Spleen (tissue), 7 donors: ENCODE results near the gene POLRMT.

ENCODE experiments used
- POLR2A ChIP-seq, 3 donors: fragments of 450-650 bp; IDR thresholded peaks; one replicate each; pipeline ENCODE4 v1.5.1; 2017; ENCODE audit warnings: antibody characterized with exemption in 3 of 3, mild to moderate bottlenecking in 1 of 3
- POLR2AphosphoS5 ChIP-seq, 3 donors: sonication (generic); formaldehyde crosslinking; IDR thresholded peaks; one replicate each; pipeline ENCODE4 v1.5.1; 2017; ENCODE audit warnings: antibody characterized with exemption in 3 of 3
- TF ChIP-seq, protein P1 (sequence below), 11 experiments: fragments of 200-600 bp in 7 of 11; fragments of 450-650 bp in 4 of 11; sonication (generic) in 4 of 11; IDR thresholded peaks in 8 of 11; conservative IDR thresholded peaks in 3 of 11; 1 replicate in 7 of 11; 2 replicates in 4 of 11; pipeline versions ENCODE4 v1.4.0 to v1.8.0; 2016 to 2021; ENCODE audit warnings: antibody characterized with exemption in 11 of 11, inconsistent platforms in 4 of 11, mild to moderate bottlenecking in 1 of 11
- donor health status: DM: no; HTN: no; CAD: no; lungs with moderate emphysema.
- donor health status: DM: no; HTN: no; CAD: no.
- donor health status: DM: no; HTN: no; CAD: no.

GRCh38 chr19:648904-649801 lies 15.8 kb upstream of the POLRMT start:
- TF ChIP-seq, protein P1, sequence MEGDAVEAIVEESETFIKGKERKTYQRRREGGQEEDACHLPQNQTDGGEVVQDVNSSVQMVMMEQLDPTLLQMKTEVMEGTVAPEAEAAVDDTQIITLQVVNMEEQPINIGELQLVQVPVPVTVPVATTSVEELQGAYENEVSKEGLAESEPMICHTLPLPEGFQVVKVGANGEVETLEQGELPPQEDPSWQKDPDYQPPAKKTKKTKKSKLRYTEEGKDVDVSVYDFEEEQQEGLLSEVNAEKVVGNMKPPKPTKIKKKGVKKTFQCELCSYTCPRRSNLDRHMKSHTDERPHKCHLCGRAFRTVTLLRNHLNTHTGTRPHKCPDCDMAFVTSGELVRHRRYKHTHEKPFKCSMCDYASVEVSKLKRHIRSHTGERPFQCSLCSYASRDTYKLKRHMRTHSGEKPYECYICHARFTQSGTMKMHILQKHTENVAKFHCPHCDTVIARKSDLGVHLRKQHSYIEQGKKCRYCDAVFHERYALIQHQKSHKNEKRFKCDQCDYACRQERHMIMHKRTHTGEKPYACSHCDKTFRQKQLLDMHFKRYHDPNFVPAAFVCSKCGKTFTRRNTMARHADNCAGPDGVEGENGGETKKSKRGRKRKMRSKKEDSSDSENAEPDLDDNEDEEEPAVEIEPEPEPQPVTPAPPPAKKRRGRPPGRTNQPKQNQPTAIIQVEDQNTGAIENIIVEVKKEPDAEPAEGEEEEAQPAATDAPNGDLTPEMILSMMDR (IDR thresholded peaks at IDR 0.05 in 8 of 11, conservative IDR thresholded peaks at IDR 0.05 in 3 of 11): no peak
- TF ChIP-seq POLR2AphosphoS5 (IDR thresholded peaks at IDR 0.05) (peak in 1 of 3 donors; percentile 42), POLR2A (IDR thresholded peaks at IDR 0.05) (no peak)
